ENCODE results near the gene ZNF764.

GRCh38 chr16:30571445-30572322, 13.5 kb upstream of the ZNF764 start, which contains the start of gene ZNF688:
- TF ChIP-seq POLR2A (IDR thresholded peaks at IDR 0.05) = peak in 1 of 2 donors; percentile 44
- no peak for TF ChIP-seq CTCF (IDR thresholded peaks at IDR 0.05)

Data from heart left ventricle (tissue), 13 donors.